BE2C (cell line): ENCODE results near the gene HS2ST1. TPM values are rescaled to one million over a fixed set of nuclear protein-coding genes. Genes with fewer than 3 reads are reported as not detected.
"Not testable (repeated sequence)": the region's sequence is repeated elsewhere in the genome, so short reads cannot be mapped to it uniquely, and the experiment has no call there.

Experiments used
- DNase-seq: peaks from one replicate; pipeline ENCODE4 v3.0.0-alpha.2; 2020
- H3K27me3 ChIP-seq: fragments of 250-450 bp; sonication (Bioruptor Pico); 2 replicates; pipeline ENCODE4 v1.5.1; 2020; ENCODE audit warnings: mild to moderate bottlenecking
- H3K36me3 ChIP-seq: fragments of 250-450 bp; sonication (Bioruptor Pico); 2 replicates; pipeline ENCODE4 v1.5.1; 2020; ENCODE audit warnings: mild to moderate bottlenecking
- H3K4me1 ChIP-seq: fragments of 250-450 bp; sonication (Bioruptor Pico); 2 replicates; pipeline ENCODE4 v1.5.1; 2020
- H3K4me3 ChIP-seq: 2 replicates; pipeline ENCODE4 v1.5.1; 2011; ENCODE audit warnings: low read depth, low read length
- H3K9me3 ChIP-seq: fragments of 250-450 bp; sonication (Bioruptor Pico); 2 replicates; pipeline ENCODE4 v1.5.1; 2020
- polyA plus RNA-seq: library from polyadenylated mRNA; unstranded; fragments of >200 nt; gene quantifications from one replicate; pipeline ENCODE4 v1.2.1, GENCODE V29; 2012; ENCODE audit warnings: low read depth, missing spikeins; ENCODE audit not compliant: insufficient read length, insufficient read depth
- TF ChIP-seq, protein P1 (sequence below): IDR thresholded peaks from 2 replicates; pipeline ENCODE4 v1.5.1; 2012; ENCODE audit warnings: mild to moderate bottlenecking, low read depth, low read length

The HS2ST1 gene
- 24.3 TPM for polyA plus RNA-seq

DNA sequence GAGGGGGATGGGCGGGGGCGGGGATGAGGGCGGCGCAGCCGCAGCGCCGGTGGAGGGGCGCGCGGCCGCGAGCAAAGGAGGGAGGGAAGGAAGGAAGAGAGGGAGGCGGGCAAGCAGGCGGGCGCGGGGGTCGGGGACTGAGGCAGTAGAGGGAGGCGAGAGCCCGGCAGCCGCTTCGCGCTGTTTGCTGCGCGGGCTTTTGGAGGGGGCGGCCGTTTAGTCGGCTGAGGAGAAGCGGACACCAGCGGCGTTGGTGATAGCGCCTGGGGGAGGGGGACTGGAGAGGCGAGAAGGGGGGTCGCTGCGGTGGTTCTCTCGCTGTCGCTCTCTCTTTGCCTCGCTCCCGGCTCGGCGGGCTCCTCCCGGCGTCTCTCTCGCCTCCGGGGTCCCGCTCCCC lies at the start of gene HS2ST1:
Gene HS2ST1, plus strand, starts transcription at position 35 of the 397 bp plus-strand sequence.
- no peaks in the 10 kb centered on the region for H3K4me1 ChIP-seq
- H3K9me3 ChIP-seq: no peaks in the 10 kb centered on the region
- H3K27me3 ChIP-seq: no peaks in the 10 kb centered on the region
- H3K4me3 ChIP-seq: peak within 1 kb of the TSS; percentile 81
- DNase-seq: no peak
- no peaks in the 10 kb centered on the region for H3K36me3 ChIP-seq
- TF ChIP-seq, protein P1, sequence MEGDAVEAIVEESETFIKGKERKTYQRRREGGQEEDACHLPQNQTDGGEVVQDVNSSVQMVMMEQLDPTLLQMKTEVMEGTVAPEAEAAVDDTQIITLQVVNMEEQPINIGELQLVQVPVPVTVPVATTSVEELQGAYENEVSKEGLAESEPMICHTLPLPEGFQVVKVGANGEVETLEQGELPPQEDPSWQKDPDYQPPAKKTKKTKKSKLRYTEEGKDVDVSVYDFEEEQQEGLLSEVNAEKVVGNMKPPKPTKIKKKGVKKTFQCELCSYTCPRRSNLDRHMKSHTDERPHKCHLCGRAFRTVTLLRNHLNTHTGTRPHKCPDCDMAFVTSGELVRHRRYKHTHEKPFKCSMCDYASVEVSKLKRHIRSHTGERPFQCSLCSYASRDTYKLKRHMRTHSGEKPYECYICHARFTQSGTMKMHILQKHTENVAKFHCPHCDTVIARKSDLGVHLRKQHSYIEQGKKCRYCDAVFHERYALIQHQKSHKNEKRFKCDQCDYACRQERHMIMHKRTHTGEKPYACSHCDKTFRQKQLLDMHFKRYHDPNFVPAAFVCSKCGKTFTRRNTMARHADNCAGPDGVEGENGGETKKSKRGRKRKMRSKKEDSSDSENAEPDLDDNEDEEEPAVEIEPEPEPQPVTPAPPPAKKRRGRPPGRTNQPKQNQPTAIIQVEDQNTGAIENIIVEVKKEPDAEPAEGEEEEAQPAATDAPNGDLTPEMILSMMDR: no peak

DNA sequence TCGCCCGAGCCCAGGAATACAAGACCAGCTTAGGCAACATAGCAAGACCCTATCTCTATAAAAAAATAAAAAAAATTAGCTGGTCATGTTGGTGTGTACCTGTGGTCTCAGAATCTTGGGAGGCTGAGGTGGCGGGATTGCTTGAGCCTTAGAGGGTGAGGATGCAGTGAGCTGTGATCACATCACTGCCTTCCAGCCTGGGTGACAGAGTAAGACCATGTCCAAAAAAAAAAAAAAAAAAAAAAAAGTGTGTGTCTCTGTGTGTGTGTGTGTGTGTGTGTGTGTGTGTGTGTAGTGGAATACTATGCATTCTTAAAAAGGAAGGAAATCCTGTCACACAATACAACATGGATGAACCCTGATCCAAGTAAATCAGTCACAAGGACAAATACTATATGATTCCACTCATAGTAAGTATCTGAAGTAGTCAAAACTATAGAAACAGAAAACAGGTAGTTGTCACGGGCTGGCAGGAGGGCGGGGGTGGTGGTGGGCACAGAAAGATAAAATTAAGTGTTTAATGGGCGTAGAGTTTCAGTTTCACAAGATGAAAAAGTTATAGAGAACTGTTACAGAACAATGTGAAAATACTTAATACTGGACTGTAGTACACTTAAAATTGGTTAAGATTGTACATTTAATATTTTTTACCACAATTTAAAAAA lies 48.3 kb upstream of the HS2ST1 start:
- Histone ChIP-seq H3K4me3 (no peak overlapping the region), H3K27me3 (no peaks in the 10 kb centered on the region), H3K9me3 (no peaks in the 10 kb centered on the region), H3K4me1 (no peaks in the 10 kb centered on the region), H3K36me3 (no peaks in the 10 kb centered on the region)
- no peak for DNase-seq
- TF ChIP-seq, protein P1: no peak

DNA sequence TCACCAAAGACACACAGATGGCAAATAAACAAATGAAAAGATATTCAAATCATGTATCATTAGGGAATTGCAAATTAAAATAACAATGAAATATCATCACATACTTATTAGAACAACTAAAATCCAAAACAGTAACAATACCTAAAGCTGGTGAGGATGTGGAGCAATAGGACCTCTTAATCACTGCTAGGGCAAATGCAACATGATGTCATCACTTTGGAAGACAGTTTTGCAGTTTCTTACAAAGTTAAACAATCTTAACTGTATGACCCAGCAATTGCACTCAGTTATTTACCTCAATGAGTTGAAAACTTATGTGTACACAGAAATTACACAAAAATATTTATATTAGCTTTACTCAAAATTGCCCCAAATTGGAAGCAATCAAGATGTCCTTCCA lies 47.8 kb upstream of the HS2ST1 start:
- no peak for DNase-seq
- Histone ChIP-seq H3K36me3 (no peaks in the 10 kb centered on the region), H3K27me3 (no peaks in the 10 kb centered on the region), H3K9me3 (no peaks in the 10 kb centered on the region), H3K4me3 (no peak overlapping the region), H3K4me1 (no peaks in the 10 kb centered on the region)
- TF ChIP-seq, protein P1: no peak

DNA sequence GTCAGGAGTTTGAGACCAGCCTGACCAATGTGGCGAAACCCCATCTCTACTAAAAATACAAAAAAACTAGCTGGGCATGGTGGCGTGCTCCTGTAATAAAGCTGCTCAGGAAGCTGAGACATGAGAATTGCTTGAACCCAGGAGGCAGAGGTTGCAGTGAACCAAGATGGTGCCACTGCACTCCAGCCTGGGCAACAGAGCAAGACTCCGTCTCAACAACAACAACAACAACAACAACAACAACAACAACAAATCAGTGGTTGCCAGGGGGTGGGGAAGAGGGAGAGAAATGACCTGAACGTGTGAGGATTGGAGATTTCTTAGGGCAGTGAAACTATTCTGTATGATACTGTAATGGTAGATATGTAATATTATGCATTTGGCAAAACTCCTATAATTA lies 47.2 kb upstream of the HS2ST1 start:
- not testable (repeated sequence) for DNase-seq, H3K9me3 ChIP-seq, H3K4me3 ChIP-seq, H3K4me1 ChIP-seq, H3K36me3 ChIP-seq, H3K27me3 ChIP-seq

DNA sequence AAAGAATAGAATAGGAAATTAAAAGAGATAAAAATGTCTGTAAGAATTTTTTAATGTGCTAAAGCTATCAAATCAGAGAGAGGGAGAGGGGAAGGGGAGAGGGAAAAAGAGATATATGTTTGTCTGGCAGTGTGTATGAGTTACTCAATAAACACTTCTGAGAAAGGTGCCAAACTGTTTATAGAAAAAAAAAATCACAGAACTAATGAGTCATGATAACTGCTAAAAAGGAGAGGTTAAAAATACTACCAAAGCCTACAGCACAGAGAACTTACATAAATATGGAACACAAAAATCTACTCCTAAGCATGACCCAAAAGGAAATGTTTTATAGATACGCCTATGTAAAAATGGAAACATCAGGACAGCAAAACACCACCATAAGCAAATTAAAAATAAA lies 46.0 kb upstream of the HS2ST1 start:
- H3K4me1 ChIP-seq: no peaks in the 10 kb centered on the region
- TF ChIP-seq, protein P1: no peak
- DNase-seq: no peak
- no peaks in the 10 kb centered on the region for H3K9me3 ChIP-seq
- no peaks in the 10 kb centered on the region for H3K36me3 ChIP-seq
- H3K27me3 ChIP-seq: no peaks in the 10 kb centered on the region
- no peak overlapping the region for H3K4me3 ChIP-seq

DNA sequence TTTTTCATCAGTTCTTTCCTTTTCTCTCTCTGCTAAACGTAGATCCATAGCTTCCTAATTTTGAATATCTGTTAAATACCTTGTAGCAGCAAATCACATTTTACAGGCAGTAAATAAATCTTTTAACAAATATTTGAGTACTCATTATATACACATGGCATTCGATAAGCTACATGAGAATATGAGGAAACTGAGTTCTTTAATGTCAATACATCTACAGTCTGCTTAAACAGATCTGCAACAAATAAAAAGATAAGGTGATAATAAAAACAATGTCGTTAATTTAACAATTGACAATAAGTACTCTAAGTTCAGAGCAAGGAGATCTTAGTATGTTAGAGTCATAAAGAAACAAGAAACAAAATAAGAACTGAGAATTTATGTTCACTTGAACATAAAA lies 43.4 kb upstream of the HS2ST1 start:
- Histone ChIP-seq H3K9me3 (no peaks in the 10 kb centered on the region), H3K4me1 (no peaks in the 10 kb centered on the region), H3K4me3 (no peak overlapping the region), H3K36me3 (no peaks in the 10 kb centered on the region), H3K27me3 (no peaks in the 10 kb centered on the region)
- DNase-seq: no peak
- TF ChIP-seq, protein P1: no peak

DNA sequence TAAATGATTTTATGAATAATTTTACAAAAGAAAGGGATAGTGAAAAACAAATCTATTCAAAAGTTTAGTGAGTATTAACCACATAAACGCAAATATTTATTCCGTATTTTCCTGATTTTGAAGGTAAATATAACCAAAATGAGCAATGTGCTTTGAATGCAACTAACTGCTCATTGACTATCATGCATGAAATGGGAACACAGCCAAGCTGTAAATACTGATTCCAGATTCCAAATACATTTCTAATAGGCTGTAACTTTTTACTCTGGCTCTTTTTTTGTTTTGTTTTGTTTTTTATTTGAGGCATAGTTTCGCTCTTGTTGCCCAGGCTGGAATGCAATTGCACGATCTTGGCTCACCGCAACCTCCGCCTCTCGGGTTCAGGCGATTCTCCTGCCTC lies 42.3 kb upstream of the HS2ST1 start:
- DNase-seq: no peak
- Histone ChIP-seq H3K9me3 (no peaks in the 10 kb centered on the region), H3K27me3 (no peaks in the 10 kb centered on the region), H3K36me3 (no peaks in the 10 kb centered on the region), H3K4me1 (no peaks in the 10 kb centered on the region), H3K4me3 (no peak overlapping the region)
- TF ChIP-seq, protein P1: no peak
